NT2/D1 (cell line): Measurements from ENCODE around the gene HIPK3.
"Not testable (repeated sequence)": the region's sequence is repeated elsewhere in the genome, so short reads cannot be mapped to it uniquely, and the experiment has no call there.

Experiments used
- DNase-seq: peaks from one replicate; pipeline ENCODE4 v3.0.0-alpha.2; 2011; ENCODE audit warnings: low read depth, low spot score
- H3K27me3 ChIP-seq: 2 replicates; pipeline ENCODE4 v1.6.0; 2011; ENCODE audit warnings: mild to moderate bottlenecking; ENCODE audit not compliant: insufficient read length, insufficient read depth
- H3K36me3 ChIP-seq: 2 replicates; pipeline ENCODE4 v1.6.1; 2011; ENCODE audit warnings: mild to moderate bottlenecking, low read length, mixed read lengths; ENCODE audit not compliant: insufficient read depth, insufficient read length
- H3K4me1 ChIP-seq: 2 replicates; pipeline ENCODE4 v1.5.1; 2011; ENCODE audit not compliant: insufficient read depth, insufficient read length
- H3K4me3 ChIP-seq: 2 replicates; pipeline ENCODE4 v1.5.1; 2011; ENCODE audit warnings: low read depth; ENCODE audit not compliant: insufficient read length
- H3K9ac ChIP-seq: 2 replicates; pipeline ENCODE4 v1.6.0; 2011; ENCODE audit warnings: low read depth; ENCODE audit not compliant: insufficient read length
- H3K9me3 ChIP-seq: 2 replicates; pipeline ENCODE4 v1.5.1; 2011; ENCODE audit warnings: mild to moderate bottlenecking, low read length; ENCODE audit not compliant: insufficient read depth
- SUZ12 ChIP-seq: IDR thresholded peaks from 2 replicates; pipeline ENCODE4 v1.6.1; 2011; ENCODE audit not compliant: insufficient read length, insufficient read depth; ENCODE audit errors: extremely low read depth
- YY1 ChIP-seq: IDR thresholded peaks from 2 replicates; pipeline ENCODE4 v1.6.1; 2011; ENCODE audit not compliant: insufficient read length, insufficient read depth
- ZNF274 ChIP-seq: IDR thresholded peaks from 2 replicates; pipeline ENCODE4 v1.6.1; 2011; ENCODE audit warnings: mild to moderate bottlenecking, low read depth, low read length

HIPK3 gene

GRCh38 chr11:33344611-33345010 lies 87.4 kb downstream of the HIPK3 start:
- no peak for DNase-seq
- Histone ChIP-seq H3K9me3 (no peaks in the 10 kb centered on the region), H3K4me1 (no peaks in the 10 kb centered on the region), H3K4me3 (no peak overlapping the region), H3K36me3 (peaks cover 24% of the 10 kb centered on the region), H3K27me3 (no peaks in the 10 kb centered on the region), H3K9ac (no peak overlapping the region)
- TF ChIP-seq SUZ12 (no peak), YY1 (no peak), ZNF274 (no peak)

GRCh38 chr11:33347490-33348125 lies 90.4 kb downstream of the HIPK3 start:
- no peak for DNase-seq
- H3K4me3 ChIP-seq, result no peak overlapping the region
- TF ChIP-seq ZNF274, result no peak
- no peak for TF ChIP-seq SUZ12
- no peak for TF ChIP-seq YY1
- no peaks in the 10 kb centered on the region for H3K27me3 ChIP-seq
- peaks cover 36% of the 10 kb centered on the region for H3K36me3 ChIP-seq
- H3K9me3 ChIP-seq, result no peaks in the 10 kb centered on the region
- no peak overlapping the region for H3K9ac ChIP-seq
- H3K4me1 ChIP-seq, result no peaks in the 10 kb centered on the region

- no peak for TF ChIP-seq YY1
- no peak for TF ChIP-seq SUZ12
- no peak for TF ChIP-seq ZNF274
- H3K9me3 ChIP-seq, result no peaks in the 10 kb centered on the region
- no peaks in the 10 kb centered on the region for H3K27me3 ChIP-seq
- H3K36me3 ChIP-seq, result peaks cover 40% of the 10 kb centered on the region
- H3K4me1 ChIP-seq, result no peaks in the 10 kb centered on the region
- no peak for DNase-seq
- no peak overlapping the region for H3K9ac ChIP-seq
- no peak overlapping the region for H3K4me3 ChIP-seq
These were observed 93.1 kb downstream of the HIPK3 start for GRCh38 chr11:33350287-33350686.

- H3K27me3 ChIP-seq, result no peaks in the 10 kb centered on the region
- no peak overlapping the region for H3K9ac ChIP-seq
- no peak for TF ChIP-seq ZNF274
- TF ChIP-seq YY1, result no peak
- no peak for TF ChIP-seq SUZ12
- peaks cover under 1% of the 10 kb centered on the region for H3K36me3 ChIP-seq
- no peak overlapping the region for H3K4me3 ChIP-seq
- H3K9me3 ChIP-seq, result no peaks in the 10 kb centered on the region
- no peaks in the 10 kb centered on the region for H3K4me1 ChIP-seq
- DNase-seq, result no peak
These were observed 101.1 kb downstream of the HIPK3 start for GRCh38 chr11:33358150-33358831.

- H3K4me3 ChIP-seq, result no peak overlapping the region
- H3K9me3 ChIP-seq, result no peaks in the 10 kb centered on the region
- no peaks in the 10 kb centered on the region for H3K4me1 ChIP-seq
- DNase-seq, result no peak
- no peak for TF ChIP-seq YY1
- no peak for TF ChIP-seq ZNF274
- no peak for TF ChIP-seq SUZ12
- no peaks in the 10 kb centered on the region for H3K36me3 ChIP-seq
- no peak overlapping the region for H3K9ac ChIP-seq
- H3K27me3 ChIP-seq, result no peaks in the 10 kb centered on the region
These were observed 103.5 kb downstream of the HIPK3 start for GRCh38 chr11:33360642-33361041.

- Histone ChIP-seq H3K9ac (no peak overlapping the region), H3K27me3 (no peaks in the 10 kb centered on the region), H3K9me3 (no peaks in the 10 kb centered on the region), H3K4me1 (no peaks in the 10 kb centered on the region), H3K36me3 (no peaks in the 10 kb centered on the region), H3K4me3 (no peak overlapping the region)
- no peak for DNase-seq
- no peak for TF ChIP-seq ZNF274
- no peak for TF ChIP-seq YY1
- no peak for TF ChIP-seq SUZ12
These were observed 105.1 kb downstream of the HIPK3 start for GRCh38 chr11:33362051-33362910.

- Histone ChIP-seq H3K4me3 (no peak overlapping the region), H3K27me3 (no peaks in the 10 kb centered on the region), H3K9me3 (no peaks in the 10 kb centered on the region), H3K36me3 (no peaks in the 10 kb centered on the region), H3K4me1 (no peaks in the 10 kb centered on the region), H3K9ac (no peak overlapping the region)
- DNase-seq, result no peak
- TF ChIP-seq ZNF274 (no peak), YY1 (no peak), SUZ12 (no peak)
These were observed 109.7 kb downstream of the HIPK3 start for GRCh38 chr11:33366918-33367317.

- H3K4me1 ChIP-seq, H3K36me3 ChIP-seq, DNase-seq, H3K27me3 ChIP-seq, H3K9me3 ChIP-seq, H3K4me3 ChIP-seq, H3K9ac ChIP-seq: not testable (repeated sequence)
These were observed 111.3 kb downstream of the HIPK3 start for GRCh38 chr11:33368475-33368874.
